Neutrophil (primary cell): ENCODE data around the gene PHLPP2.
"Not testable (repeated sequence)": the region's sequence is repeated elsewhere in the genome, so short reads cannot be mapped to it uniquely, and the experiment has no call there.

Source experiments
- H3K27ac ChIP-seq: fragments of 200-600 bp; sonication (generic); 2 replicates; pipeline ENCODE4 v1.5.1; 2016; ENCODE audit warnings: mild to moderate bottlenecking, moderate library complexity
- H3K27me3 ChIP-seq: fragments of 200-600 bp; sonication (generic); 2 replicates; pipeline ENCODE4 v1.6.0; 2016; ENCODE audit warnings: mild to moderate bottlenecking
- H3K36me3 ChIP-seq: fragments of 200-600 bp; sonication (generic); 2 replicates; pipeline ENCODE4 v1.5.1; 2017
- H3K4me1 ChIP-seq, 2 experiments: fragments of 200-600 bp in 1 of 2; sonication (generic) in 1 of 2; 1 replicate in 1 of 2; 2 replicates in 1 of 2; pipeline versions ENCODE4 v1.5.1 to v1.6.1; 2013 to 2016; ENCODE audit warnings: low read depth in 1 of 2, low read length in 1 of 2, mild to moderate bottlenecking in 1 of 2, moderate library complexity in 1 of 2; ENCODE audit not compliant: control insufficient read depth in 1 of 2, insufficient read depth in 1 of 2
- H3K4me3 ChIP-seq, 2 experiments: fragments of 200-600 bp in 1 of 2; sonication (generic) in 1 of 2; 1 replicate in 1 of 2; 2 replicates in 1 of 2; pipeline ENCODE4 v1.5.1; 2013 to 2016; ENCODE audit warnings: low read depth in 1 of 2, low read length in 1 of 2, mild to moderate bottlenecking in 1 of 2, moderate library complexity in 1 of 2
- H3K9me3 ChIP-seq: fragments of 200-600 bp; sonication (generic); 2 replicates; pipeline ENCODE4 v1.5.1; 2016
- CTCF ChIP-seq: fragments of 200-600 bp; sonication (generic); IDR thresholded peaks from 2 replicates; pipeline ENCODE4 v1.5.1; 2016; ENCODE audit warnings: antibody characterized with exemption

Gene PHLPP2

GRCh38 chr16:71689901-71690300 lies 34.6 kb downstream of the PHLPP2 start:
- Histone ChIP-seq H3K27me3 (no peaks in the 10 kb centered on the region), H3K9me3 (no peaks in the 10 kb centered on the region), H3K36me3 (no peaks in the 10 kb centered on the region), H3K27ac (no peak overlapping the region), H3K4me3 (no peak overlapping the region), H3K4me1 (no peaks in the 10 kb centered on the region)
- no peak for TF ChIP-seq CTCF

- Histone ChIP-seq H3K4me1 (no peaks in the 10 kb centered on the region), H3K27ac (no peak overlapping the region), H3K4me3 (no peak overlapping the region), H3K9me3 (no peaks in the 10 kb centered on the region), H3K36me3 (no peaks in the 10 kb centered on the region), H3K27me3 (no peaks in the 10 kb centered on the region)
- TF ChIP-seq CTCF = no peak
Observed at GRCh38 chr16:71687861-71688260, 36.6 kb downstream of the PHLPP2 start.

DNA sequence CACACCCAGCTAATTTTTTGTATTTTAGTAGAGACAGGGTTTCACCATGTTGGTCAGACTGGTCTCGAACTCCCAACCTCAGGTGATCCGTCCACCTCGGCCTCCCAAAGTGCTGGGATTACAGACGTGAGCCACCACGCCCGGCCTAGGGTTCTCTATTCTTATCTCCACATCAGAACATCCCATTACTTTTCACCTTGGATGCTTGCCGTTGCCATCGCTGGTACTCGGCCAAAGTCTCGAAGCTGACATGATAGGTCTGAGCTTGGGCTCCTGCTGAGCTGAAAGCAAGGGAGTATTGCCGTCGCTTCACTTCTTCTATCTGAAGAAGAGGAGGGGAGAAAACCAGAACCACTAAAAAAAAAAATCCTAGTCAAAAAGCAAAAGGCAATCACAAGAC lies 40.2 kb downstream of the PHLPP2 start:
- not testable (repeated sequence) for H3K36me3 ChIP-seq, H3K27me3 ChIP-seq, H3K4me1 ChIP-seq, H3K27ac ChIP-seq, H3K4me3 ChIP-seq, H3K9me3 ChIP-seq

DNA sequence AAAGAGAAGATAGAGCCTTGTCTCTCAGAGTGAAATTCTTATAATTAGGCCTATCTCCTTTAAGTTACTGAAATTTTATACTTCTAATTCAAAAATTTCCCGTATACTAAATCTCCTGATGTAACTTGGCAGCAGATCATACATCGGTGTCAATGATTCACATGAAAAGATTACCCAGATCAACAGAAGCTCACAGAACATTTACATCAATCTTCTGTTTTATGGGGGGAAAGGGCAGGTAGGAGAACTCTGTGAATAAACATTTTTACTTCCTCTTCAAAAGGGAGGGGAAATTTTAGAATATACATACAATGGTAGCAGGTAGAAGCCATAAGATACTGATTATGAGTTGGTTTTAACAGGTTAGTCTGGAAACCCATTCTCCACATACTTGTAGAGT lies 43.1 kb downstream of the PHLPP2 start:
- no peaks in the 10 kb centered on the region for H3K9me3 ChIP-seq
- no peaks in the 10 kb centered on the region for H3K27me3 ChIP-seq
- H3K4me3 ChIP-seq = no peak overlapping the region
- TF ChIP-seq CTCF = no peak
- H3K36me3 ChIP-seq = no peaks in the 10 kb centered on the region
- no peaks in the 10 kb centered on the region for H3K4me1 ChIP-seq
- no peak overlapping the region for H3K27ac ChIP-seq

DNA sequence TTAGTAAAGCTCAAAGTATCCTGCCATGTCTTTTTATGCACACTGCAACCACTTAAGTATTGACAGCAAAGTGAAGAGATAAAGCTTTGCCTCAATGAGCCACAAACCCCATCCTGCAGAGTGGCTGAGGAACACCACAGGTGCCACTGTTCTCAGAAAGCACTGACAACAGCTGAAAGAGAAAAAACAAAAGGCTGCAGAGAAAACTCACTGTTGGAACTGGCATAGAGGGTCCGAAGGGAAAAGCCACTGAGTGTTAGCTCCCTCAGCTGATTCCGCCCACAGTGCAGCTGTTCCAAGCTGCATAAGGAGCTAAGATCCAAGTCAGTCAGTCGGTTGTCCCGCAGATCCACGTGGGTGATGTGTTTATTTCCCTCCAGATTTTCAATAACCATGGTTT lies 48.3 kb downstream of the PHLPP2 start:
- Histone ChIP-seq H3K36me3 (no peaks in the 10 kb centered on the region), H3K27me3 (no peaks in the 10 kb centered on the region), H3K27ac (no peak overlapping the region), H3K9me3 (no peaks in the 10 kb centered on the region), H3K4me3 (no peak overlapping the region), H3K4me1 (no peaks in the 10 kb centered on the region)
- no peak for TF ChIP-seq CTCF

- no peak for TF ChIP-seq CTCF
- Histone ChIP-seq H3K36me3 (no peaks in the 10 kb centered on the region), H3K4me1 (no peaks in the 10 kb centered on the region), H3K4me3 (no peak overlapping the region), H3K9me3 (no peaks in the 10 kb centered on the region), H3K27ac (no peak overlapping the region), H3K27me3 (no peaks in the 10 kb centered on the region)
Observed at GRCh38 chr16:71675380-71675779, 49.1 kb downstream of the PHLPP2 start.
